Right kidney (tissue), 1 donor: ENCODE data around the gene TP53I13.

Experiments used
- DNase-seq: peaks from one replicate; pipeline ENCODE4 v3.0.0-alpha.2; 2016

TP53I13 gene

DNA sequence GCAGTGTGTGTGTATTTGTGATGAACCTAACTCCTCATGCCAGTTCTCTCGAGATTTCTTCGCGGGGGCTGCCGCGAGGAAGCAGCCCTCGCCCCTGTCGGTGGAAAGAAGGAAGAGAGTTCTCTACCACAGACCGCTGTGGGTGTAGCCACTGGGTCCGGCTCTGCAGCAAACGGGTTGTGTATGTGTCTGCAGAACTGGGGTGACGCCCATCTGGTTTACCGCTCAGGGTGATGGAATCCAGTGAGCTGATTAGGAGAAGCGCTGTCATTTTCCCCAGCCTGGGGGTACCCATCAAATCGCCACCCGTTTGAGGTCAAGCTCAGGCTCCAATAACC, 46.5 kb downstream of the TP53I13 start:
- no peak for DNase-seq

GRCh38 chr17:29615492-29616299, 47.2 kb downstream of the TP53I13 start:
- peak; percentile 84 for DNase-seq

DNA sequence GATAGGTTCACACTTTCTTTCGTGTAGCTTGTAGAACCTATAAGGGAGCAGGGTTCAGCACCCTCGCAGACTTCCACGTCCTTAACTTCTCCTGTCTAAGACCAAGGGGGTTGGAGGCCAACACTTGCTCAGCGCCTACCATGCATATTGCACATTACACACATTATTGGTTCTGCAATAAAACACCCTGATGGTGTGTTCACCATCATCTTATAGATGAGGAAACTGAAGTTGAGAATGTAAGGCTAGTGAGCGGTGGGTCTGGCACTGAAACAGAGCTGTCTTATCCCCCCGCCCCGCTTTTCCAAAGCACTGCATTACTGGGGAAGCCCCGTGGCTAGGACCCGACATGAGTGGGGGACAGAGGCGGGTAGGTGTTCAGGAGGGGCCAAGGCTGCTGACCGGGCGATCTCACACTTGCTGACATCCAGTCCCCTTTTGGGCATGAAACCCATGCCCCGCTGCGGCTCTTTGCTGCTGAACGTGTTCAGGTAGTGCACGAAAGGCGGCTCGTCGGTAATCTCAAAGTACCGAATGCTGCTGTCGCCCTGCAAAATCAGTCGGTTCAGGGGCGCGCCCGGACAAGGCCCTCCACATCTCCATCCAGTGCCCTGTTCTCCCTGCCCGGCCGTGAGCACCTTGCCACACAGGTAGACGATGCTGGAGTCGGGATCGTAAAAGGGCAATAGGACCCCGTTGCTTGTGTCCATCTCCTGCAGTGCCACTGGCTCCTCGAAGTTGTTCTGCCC, 48.0 kb downstream of the TP53I13 start:
- DNase-seq = no peak

DNA sequence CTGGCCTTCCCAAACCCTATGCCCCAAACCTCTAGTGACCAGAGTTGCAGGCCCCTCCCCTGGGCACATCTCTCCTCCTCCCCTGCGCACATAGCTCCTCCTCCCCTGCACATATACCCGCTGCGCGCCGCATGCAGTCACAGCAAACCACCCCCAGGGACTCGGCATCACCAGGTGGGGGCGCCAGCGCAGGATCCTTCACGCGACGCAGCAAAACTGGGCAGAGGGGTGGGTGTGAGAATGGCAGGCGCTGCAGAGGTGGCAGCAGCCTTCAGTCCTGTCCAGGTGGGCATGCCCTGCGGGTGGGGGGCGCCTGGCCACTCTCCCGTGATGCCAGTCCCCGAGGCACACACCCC, 48.6 kb downstream of the TP53I13 start:
- peak; percentile 70 for DNase-seq

GRCh38 chr17:29617481-29618271, 49.2 kb downstream of the TP53I13 start:
- peak; percentile 61 for DNase-seq

DNA sequence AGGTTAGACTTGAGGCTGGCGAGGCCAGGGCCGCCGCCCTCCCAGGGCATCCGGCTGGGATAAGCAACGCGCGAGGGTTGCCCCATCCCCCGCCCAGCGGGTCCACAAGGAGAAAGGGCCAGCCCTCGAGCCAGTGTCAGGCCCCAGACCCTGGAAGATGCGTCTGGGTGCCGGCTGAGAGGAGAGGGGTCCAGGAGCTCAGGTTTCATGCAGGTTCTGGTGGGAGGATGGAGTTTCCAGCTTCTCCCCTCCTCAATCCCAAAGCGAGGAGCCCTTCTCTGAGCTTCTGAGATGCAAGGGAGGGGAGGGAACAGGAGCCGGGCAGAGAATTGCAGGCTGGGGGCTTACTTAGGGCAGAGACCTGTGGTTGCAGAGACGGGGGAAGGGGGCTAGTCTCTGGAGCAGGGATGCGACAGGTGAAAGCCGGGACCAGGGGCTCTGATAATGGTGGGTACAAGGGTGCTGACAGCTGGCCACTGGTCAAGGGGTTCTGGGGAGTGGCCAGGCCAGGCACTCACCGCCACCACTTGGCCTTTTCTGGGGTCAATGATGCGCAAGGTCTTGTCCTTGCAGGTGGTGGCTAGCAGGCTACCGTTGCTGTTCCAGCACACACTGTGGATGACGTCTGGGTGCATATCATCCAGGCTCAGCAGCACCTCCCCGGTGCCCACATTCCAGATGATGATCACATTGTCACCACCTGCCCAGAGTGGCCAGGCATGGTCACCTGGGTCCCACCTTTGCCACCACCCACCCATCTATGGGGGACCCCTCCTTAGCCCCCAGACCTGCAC, 50.0 kb downstream of the TP53I13 start:
- DNase-seq = peak; percentile 60

- no peak for DNase-seq
These were observed 50.8 kb downstream of the TP53I13 start for GRCh38 chr17:29619251-29619650.

GRCh38 chr17:29620271-29620670, 51.8 kb downstream of the TP53I13 start:
- DNase-seq = no peak

- DNase-seq = no peak
These were observed 52.4 kb downstream of the TP53I13 start for GRCh38 chr17:29620779-29621500.

DNA sequence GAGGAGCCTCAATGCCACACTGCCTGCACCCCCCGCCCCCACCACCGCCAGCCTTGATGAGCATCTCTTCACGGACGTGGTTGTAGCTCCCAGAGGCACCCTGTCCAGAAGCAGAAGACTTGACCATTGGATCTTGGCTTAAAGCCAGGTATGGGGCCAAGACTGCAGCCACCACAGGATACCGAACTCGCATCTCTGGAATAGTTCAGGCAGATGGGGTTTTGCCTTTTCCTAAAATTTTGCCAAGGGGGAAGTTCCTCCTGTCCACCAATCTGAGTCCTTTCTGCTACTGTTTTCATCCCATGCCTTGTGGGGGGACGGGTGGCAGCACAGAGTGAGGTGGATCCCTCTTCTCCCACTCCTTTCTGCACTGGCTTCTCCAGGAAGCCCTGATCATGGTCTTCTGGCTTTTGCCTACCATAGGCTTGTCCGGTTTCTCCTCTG, 53.3 kb downstream of the TP53I13 start:
- no peak for DNase-seq
